Neuronal stem cell (in vitro differentiated cells): ENCODE measurements around the gene LTV1.
"Not testable (repeated sequence)": the region's sequence is repeated elsewhere in the genome, so short reads cannot be mapped to it uniquely, and the experiment has no call there.

Source experiments
- DNase-seq: peaks from one replicate; pipeline ENCODE4 v3.0.0-alpha.2; 2013; ENCODE audit warnings: low spot score
- H2AFZ ChIP-seq: one replicate; pipeline ENCODE4 v1.6.1; 2013; ENCODE audit warnings: mild to moderate bottlenecking, low read length, inconsistent platforms
- H2AK5ac ChIP-seq: 2 replicates; pipeline ENCODE4 v1.6.1; 2013; ENCODE audit warnings: low read depth, mild to moderate bottlenecking, inconsistent platforms, low read length, moderate library complexity, mixed read lengths
- H2BK120ac ChIP-seq: 2 replicates; pipeline ENCODE4 v1.6.1; 2013; ENCODE audit warnings: low read depth, mild to moderate bottlenecking, inconsistent platforms, low read length, moderate library complexity, mixed read lengths
- H2BK12ac ChIP-seq: one replicate; pipeline ENCODE4 v1.6.1; 2013; ENCODE audit warnings: low read length, inconsistent platforms
- H2BK15ac ChIP-seq: 2 replicates; pipeline ENCODE4 v1.6.1; 2013; ENCODE audit warnings: mild to moderate bottlenecking, low read length, inconsistent platforms, mixed read lengths
- H2BK5ac ChIP-seq: one replicate; pipeline ENCODE4 v1.6.1; 2013; ENCODE audit warnings: inconsistent platforms, mild to moderate bottlenecking, low read length, moderate library complexity
- H3K14ac ChIP-seq: one replicate; pipeline ENCODE4 v1.6.1; 2013; ENCODE audit warnings: low read length, inconsistent platforms
- H3K18ac ChIP-seq: 2 replicates; pipeline ENCODE4 v1.6.1; 2013; ENCODE audit warnings: low read length, inconsistent platforms
- H3K23ac ChIP-seq: 2 replicates; pipeline ENCODE4 v1.6.1; 2013; ENCODE audit warnings: low read depth, mild to moderate bottlenecking, mixed read lengths, low read length, inconsistent platforms; ENCODE audit not compliant: poor library complexity
- H3K27ac ChIP-seq: replicated peaks from 3 replicates; pipeline ENCODE4 v1.5.1; 2013; ENCODE audit warnings: low read length, inconsistent platforms
- H3K27me3 ChIP-seq, 3 experiments: 2 replicates each; pipeline ENCODE4 v1.6.1; 2013; ENCODE audit warnings: low read length in 3 of 3, mild to moderate bottlenecking in 2 of 3, inconsistent platforms in 1 of 3, low read depth in 1 of 3, mixed read lengths in 1 of 3, moderate library complexity in 1 of 3; ENCODE audit not compliant: control insufficient read depth in 3 of 3, insufficient read depth in 3 of 3
- H3K36me3 ChIP-seq, 2 donors: replicated peaks in 1 of 2; 2 replicates each; pipeline ENCODE4 v1.6.1; 2013; ENCODE audit warnings: low read length in 2 of 2; ENCODE audit not compliant: control insufficient read depth in 2 of 2, insufficient read depth in 2 of 2
- H3K4ac ChIP-seq: 2 replicates; pipeline ENCODE4 v1.6.1; 2013; ENCODE audit warnings: inconsistent platforms, mild to moderate bottlenecking, low read length, moderate library complexity
- H3K4me1 ChIP-seq, 2 donors: 1 replicate in 1 of 2; 2 replicates in 1 of 2; pipeline ENCODE4 v1.6.1; 2013; ENCODE audit warnings: low read length in 2 of 2, low read depth in 1 of 2; ENCODE audit not compliant: control insufficient read depth in 2 of 2, insufficient read depth in 1 of 2
- H3K4me2 ChIP-seq: one replicate; pipeline ENCODE4 v1.6.1; 2013; ENCODE audit warnings: mild to moderate bottlenecking, low read length, inconsistent platforms; ENCODE audit not compliant: insufficient read depth, poor library complexity, severe bottlenecking
- H3K4me3 ChIP-seq, 2 donors: 2 replicates each; pipeline ENCODE4 v1.5.1; 2013; ENCODE audit warnings: low read length in 2 of 2, mild to moderate bottlenecking in 2 of 2, inconsistent platforms in 1 of 2, moderate library complexity in 1 of 2
- H3K79me1 ChIP-seq: one replicate; pipeline ENCODE4 v1.6.1; 2013; ENCODE audit warnings: low read depth, mild to moderate bottlenecking, inconsistent platforms, low read length, moderate library complexity
- H3K9ac ChIP-seq: one replicate; pipeline ENCODE4 v1.6.1; 2013; ENCODE audit warnings: mild to moderate bottlenecking, low read depth, low read length, inconsistent platforms; ENCODE audit not compliant: poor library complexity
- H3K9me3 ChIP-seq, 2 donors: replicated peaks in 1 of 2; 2 replicates each; pipeline versions ENCODE3 to v1.6.1; 2013; ENCODE audit warnings: low read length in 2 of 2, mild to moderate bottlenecking in 2 of 2, inconsistent platforms in 1 of 2, low read depth in 1 of 2, mixed read lengths in 1 of 2, moderate library complexity in 1 of 2; ENCODE audit not compliant: control insufficient read depth in 2 of 2, insufficient read depth in 1 of 2
- H4K8ac ChIP-seq: one replicate; pipeline ENCODE4 v1.6.1; 2013; ENCODE audit warnings: low read depth, mild to moderate bottlenecking, inconsistent platforms, low read length, moderate library complexity
- H4K91ac ChIP-seq: one replicate; pipeline ENCODE4 v1.6.1; 2013; ENCODE audit warnings: low read length, low read depth, mild to moderate bottlenecking, inconsistent platforms; ENCODE audit not compliant: poor library complexity
- WGBS, 2 donors: extraction: QIAGEN DNeasy Blood & Tissue Kit; methylation state at CpG; one replicate each; pipeline ENCODE4 v1.1.7; 2013; ENCODE audit warnings: missing lambda C conversion rate in 2 of 2, mixed read lengths in 1 of 2; ENCODE audit not compliant: insufficient read length in 2 of 2, insufficient replicate concordance in 1 of 2; ENCODE audit errors: extremely low coverage in 2 of 2; 5-methylcytosine and 5-hydroxymethylcytosine counted together

The LTV1 gene

GRCh38 chr6:143868808-143869207 lies 25.7 kb downstream of the LTV1 start:
- not testable (repeated sequence) for H2BK15ac ChIP-seq, DNase-seq, H2BK120ac ChIP-seq, H3K79me1 ChIP-seq, H3K4me2 ChIP-seq, H4K8ac ChIP-seq, H3K9me3 ChIP-seq, H3K18ac ChIP-seq, H2AK5ac ChIP-seq, H3K4me3 ChIP-seq, H2BK5ac ChIP-seq, H3K23ac ChIP-seq, H2BK12ac ChIP-seq, H2AFZ ChIP-seq, H4K91ac ChIP-seq, H3K14ac ChIP-seq, H3K27me3 ChIP-seq, H3K4ac ChIP-seq, H3K27ac ChIP-seq, H3K9ac ChIP-seq, H3K4me1 ChIP-seq
- peaks cover 0 to 25% of the 10 kb centered on the region in 2 donors for H3K36me3 ChIP-seq
- no CpG with 5 or more reads among the region's 3 CpGs for WGBS, 2 donors

DNA sequence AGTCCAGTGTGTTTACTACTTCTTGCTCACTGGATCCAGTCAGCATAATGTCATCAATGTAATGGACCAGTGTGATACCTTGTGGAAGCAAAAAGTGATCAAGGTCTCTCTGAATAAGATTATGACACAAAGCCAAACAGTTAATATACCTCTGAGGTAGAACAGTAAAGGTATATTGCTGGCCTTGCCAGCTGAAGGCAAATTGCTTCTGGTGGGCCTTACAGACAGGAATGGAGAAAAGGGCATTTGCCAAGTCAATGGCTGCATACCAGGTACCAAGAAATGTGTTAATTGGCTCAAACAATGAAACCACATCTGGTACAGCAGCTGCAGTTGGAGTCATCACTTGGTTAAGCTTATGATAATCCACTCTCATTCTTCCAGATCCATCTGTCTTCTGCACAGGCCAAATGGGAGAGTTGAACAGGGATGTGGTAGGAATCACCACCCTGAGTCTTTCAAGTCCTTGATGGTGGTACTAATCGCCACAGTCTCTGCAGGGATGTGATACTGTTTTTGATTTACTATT lies 28.1 kb downstream of the LTV1 start:
- H2BK12ac ChIP-seq, DNase-seq, H3K79me1 ChIP-seq, H3K9ac ChIP-seq, H3K27ac ChIP-seq, H2AFZ ChIP-seq, H3K9me3 ChIP-seq, H3K4ac ChIP-seq, H3K4me1 ChIP-seq, H3K36me3 ChIP-seq, H3K4me2 ChIP-seq, H2BK5ac ChIP-seq, H2BK120ac ChIP-seq, H2BK15ac ChIP-seq, H4K8ac ChIP-seq, H3K27me3 ChIP-seq, H3K14ac ChIP-seq, H3K4me3 ChIP-seq, H2AK5ac ChIP-seq, H3K23ac ChIP-seq, H3K18ac ChIP-seq, H4K91ac ChIP-seq: not testable (repeated sequence)
- WGBS, 2 donors, result no CpG with 5 or more reads among the region's 1 CpG

- Histone ChIP-seq H3K27me3 (no peaks in the 10 kb centered on the region), H2BK15ac (no peak overlapping the region), H2BK5ac (no peak overlapping the region), H3K36me3 (no peaks in the 10 kb centered on the region), H3K23ac (no peak overlapping the region), H3K4me3 (no peak overlapping the region), H3K4me2 (no peak overlapping the region), H2AFZ (no peak overlapping the region), H3K27ac (no peak overlapping the region), H3K79me1 (no peaks in the 10 kb centered on the region), H4K8ac (no peak overlapping the region), H2BK120ac (no peak overlapping the region), H2BK12ac (no peak overlapping the region), H3K9me3 (peaks cover 0 to 4% of the 10 kb centered on the region in 2 donors), H4K91ac (no peak overlapping the region), H3K4me1 (no peaks in the 10 kb centered on the region), H3K9ac (no peak overlapping the region), H3K14ac (no peak overlapping the region), H3K18ac (no peak overlapping the region), H3K4ac (no peak overlapping the region), H2AK5ac (no peak overlapping the region)
- no peak for DNase-seq
- WGBS, 2 donors, result no CpG with 5 or more reads among the region's 2 CpGs
Measured at GRCh38 chr6:143872201-143872600, 29.1 kb downstream of the LTV1 start.

GRCh38 chr6:143873600-143873999 lies 30.5 kb downstream of the LTV1 start:
- H3K9me3 ChIP-seq, H4K8ac ChIP-seq, H2BK120ac ChIP-seq, H3K79me1 ChIP-seq, H2BK12ac ChIP-seq, H3K18ac ChIP-seq, H3K36me3 ChIP-seq, DNase-seq, H3K4me1 ChIP-seq, H3K4ac ChIP-seq, H2BK15ac ChIP-seq, H3K4me3 ChIP-seq, H3K9ac ChIP-seq, H4K91ac ChIP-seq, H3K27me3 ChIP-seq, H3K4me2 ChIP-seq, H3K27ac ChIP-seq, H2AFZ ChIP-seq, H2BK5ac ChIP-seq, H2AK5ac ChIP-seq, H3K14ac ChIP-seq, H3K23ac ChIP-seq: not testable (repeated sequence)
- no CpG with 5 or more reads among the region's 4 CpGs for WGBS, 2 donors
